Endothelial cell of umbilical vein (primary cell): Measurements from ENCODE around the gene OSBPL5. TPM values are rescaled to one million over a fixed set of nuclear protein-coding genes. Genes with fewer than 3 reads are reported as not detected.

ENCODE experiments used
- BruUV-seq: library from RNA; stranded (reverse); fragments of 400-500 nt; replicated peaks from 2 replicates; lab custom pipeline; 2021; lab: Mats Ljungman, UMichigan
- CTCF ChIA-PET: fragments of 300-600, 350-600 bp; sonication (Branson Sonifier 250); formaldehyde crosslinking; loops from one replicate; lab custom pipeline; 2021; ENCODE audit warnings: antibody characterized with exemption, inconsistent platforms; lab: Charles Lee
- POLR2A ChIA-PET: fragments of 300-600, 350-600 bp; sonication (Branson Sonifier 250); formaldehyde crosslinking; loops from one replicate; lab custom pipeline; 2021; ENCODE audit warnings: antibody characterized with exemption, inconsistent platforms; lab: Charles Lee
- DNase-seq: peaks from one replicate; pipeline ENCODE4 v3.0.0-alpha.2; 2011; ENCODE audit warnings: low read depth, low spot score
- FAIRE-seq: peaks from 2 replicates; lab custom pipeline; 2011; peaks lifted over from hg19 to GRCh38; lab: Jason Lieb, UNC
- H2AFZ ChIP-seq: 2 replicates; pipeline ENCODE4 v1.6.0; 2012; ENCODE audit warnings: low read depth, low read length, control low read depth, inconsistent platforms
- H3K27ac ChIP-seq: 2 replicates; pipeline ENCODE4 v1.5.1; 2011; ENCODE audit warnings: low read depth, mild to moderate bottlenecking, control low read depth, low read length, moderate library complexity; ENCODE audit not compliant: insufficient read depth
- H3K27me3 ChIP-seq, 2 experiments: 2 replicates each; pipeline versions ENCODE4 v1.6.0 to v1.6.1; 2011; ENCODE audit warnings: low read length in 2 of 2, mixed read lengths in 1 of 2; ENCODE audit not compliant: control insufficient read depth in 2 of 2, insufficient read depth in 2 of 2
- H3K36me3 ChIP-seq, 2 experiments: 2 replicates in 1 of 2; 3 replicates in 1 of 2; pipeline ENCODE4 v1.5.1; 2011; ENCODE audit warnings: low read length in 2 of 2, mild to moderate bottlenecking in 1 of 2, moderate library complexity in 1 of 2; ENCODE audit not compliant: control insufficient read depth in 2 of 2, insufficient read depth in 2 of 2; ENCODE audit errors: extremely low read depth in 1 of 2
- H3K4me1 ChIP-seq: 3 replicates; pipeline ENCODE4 v1.5.1; 2011; ENCODE audit warnings: mild to moderate bottlenecking, low read length; ENCODE audit not compliant: control insufficient read depth, insufficient read depth; ENCODE audit errors: extremely low read depth
- H3K4me2 ChIP-seq: 2 replicates; pipeline ENCODE4 v1.6.1; 2011; ENCODE audit warnings: low read length, control low read depth, mixed read lengths; ENCODE audit not compliant: insufficient read depth
- H3K4me3 ChIP-seq, 3 experiments: fragments of 200-600 bp in 1 of 3; sonication (generic), shearing (Covaris generic) in 1 of 3; replicated peaks in 1 of 3; 2 replicates each; pipeline ENCODE4 v1.5.1; 2011 to 2016; ENCODE audit warnings: control low read depth in 3 of 3, low read length in 3 of 3, mild to moderate bottlenecking in 2 of 3, inconsistent platforms in 1 of 3, low read depth in 1 of 3, moderate library complexity in 1 of 3; ENCODE audit not compliant: insufficient read depth in 1 of 3
- H3K79me2 ChIP-seq: 2 replicates; pipeline ENCODE4 v1.6.0; 2012; ENCODE audit warnings: low read length, inconsistent platforms; ENCODE audit not compliant: control insufficient read depth, insufficient read depth
- H3K9ac ChIP-seq: replicated peaks from 2 replicates; pipeline ENCODE3; 2011; ENCODE audit warnings: low read length, control low read depth; ENCODE audit not compliant: insufficient read depth; ENCODE audit errors: extremely low read depth
- H3K9me1 ChIP-seq: replicated peaks from 3 replicates; pipeline ENCODE4 v1.6.0; 2011; ENCODE audit warnings: mild to moderate bottlenecking, low read length; ENCODE audit not compliant: control insufficient read depth, insufficient read depth; ENCODE audit errors: extremely low read depth
- H3K9me3 ChIP-seq: replicated peaks from 2 replicates; pipeline ENCODE4 v1.5.1; 2012; ENCODE audit warnings: low read length, inconsistent platforms; ENCODE audit not compliant: control insufficient read depth, insufficient read depth
- H4K20me1 ChIP-seq: replicated peaks from 2 replicates; pipeline ENCODE3; 2011; ENCODE audit warnings: mild to moderate bottlenecking, low read length; ENCODE audit not compliant: control insufficient read depth, insufficient read depth; ENCODE audit errors: extremely low read depth
- CTCF ChIP-seq, 2 donors: IDR thresholded peaks; 1 replicate in 1 of 2; 2 replicates in 1 of 2; pipeline ENCODE4 v1.5.1; 2011; ENCODE audit warnings: low read length in 2 of 2, mild to moderate bottlenecking in 2 of 2, moderate library complexity in 2 of 2, control low read depth in 1 of 2, inconsistent platforms in 1 of 2, low read depth in 1 of 2; ENCODE audit not compliant: insufficient read depth in 1 of 2; ENCODE audit errors: extremely low read depth in 1 of 2
- EZH2 ChIP-seq: IDR thresholded peaks from 2 replicates; pipeline ENCODE4 v1.6.1; 2012; ENCODE audit warnings: borderline replicate concordance, low read depth, mild to moderate bottlenecking, moderate library complexity, low read length, inconsistent platforms; ENCODE audit not compliant: severe bottlenecking
- FOS ChIP-seq: IDR thresholded peaks from 2 replicates; pipeline ENCODE4 v1.6.1; 2011; ENCODE audit warnings: mild to moderate bottlenecking, low read length, moderate library complexity, borderline replicate concordance; ENCODE audit not compliant: insufficient read depth
- GATA2 ChIP-seq: IDR thresholded peaks from 2 replicates; pipeline ENCODE4 v1.7.0; 2011; ENCODE audit warnings: low read depth, mild to moderate bottlenecking, moderate library complexity, mixed read lengths, low read length; ENCODE audit not compliant: insufficient read length, insufficient read depth
- JUN ChIP-seq: IDR thresholded peaks from 2 replicates; pipeline ENCODE4 v1.6.1; 2011; ENCODE audit warnings: borderline replicate concordance, low read depth; ENCODE audit not compliant: insufficient read length, insufficient read depth
- MAX ChIP-seq: IDR thresholded peaks from 2 replicates; pipeline ENCODE4 v1.6.1; 2011; ENCODE audit not compliant: insufficient read depth, insufficient read length
- MYC ChIP-seq: IDR thresholded peaks from one replicate; pipeline ENCODE4 v1.6.1; 2011; ENCODE audit warnings: mild to moderate bottlenecking, low read depth, low read length
- POLR2A ChIP-seq: IDR thresholded peaks from 2 replicates; pipeline ENCODE4 v1.6.1; 2012; ENCODE audit warnings: low read depth, mild to moderate bottlenecking, control low read depth, low read length
- POLR2AphosphoS5 ChIP-seq: IDR thresholded peaks from 2 replicates; pipeline ENCODE4 v1.6.1; 2012; ENCODE audit warnings: low read depth, mild to moderate bottlenecking, control low read depth, low read length, moderate library complexity; ENCODE audit not compliant: insufficient read depth
- dilution Hi-C: fragments of 300-500 bp; cut with MboI; formaldehyde crosslinking; loops from one replicate; pipeline ENCODE4 v1.15.0; 2019; ENCODE audit warnings: low sequenced_read_pairs; ENCODE audit not compliant: extremely low pct_ligation_motif_present
- intact Hi-C: fragments of 100-400 bp; cut with micrococcal nuclease; formaldehyde crosslinking; loops from one replicate; pipeline ENCODE4 v1.10.0; 2022
- polyA plus RNA-seq, 4 experiments: library from polyadenylated mRNA; depleted of rRNA in 3 of 4; stranded (reverse) in 3 of 4; unstranded in 1 of 4; fragments of >200 nt; gene quantifications; 2 replicates each; pipeline versions ENCODE4 v1.2.1 to v1.2.3, GENCODE V29; 2011 to 2012; ENCODE audit warnings: missing spikeins in 1 of 4
- total RNA-seq: library from RNA; stranded (reverse); gene quantifications from 2 replicates; pipeline ENCODE4 v1.2.3, GENCODE V29; 2021

OSBPL5 gene
- total and polyA plus RNA-seq, 2 donors (not counting 3 experiments of a cell fraction or from before 2014, with no cell fraction given), result 8.7 to 37.7 TPM

GRCh38 chr11:3202305-3202704 lies 37.2 kb upstream of the OSBPL5 start:
- Histone ChIP-seq H4K20me1 (no peaks in the 10 kb centered on the region), H3K9me3 (no peaks in the 10 kb centered on the region), H3K4me3 (no peak overlapping the region), H3K79me2 (no peaks in the 10 kb centered on the region), H3K9ac (no peak overlapping the region), H3K27ac (no peak overlapping the region), H3K36me3 (no peaks in the 10 kb centered on the region), H3K4me2 (no peak overlapping the region), H3K4me1 (no peaks in the 10 kb centered on the region), H3K27me3 (peaks cover 8 to 16% of the 10 kb centered on the region in 2 experiments), H2AFZ (no peak overlapping the region), H3K9me1 (no peaks in the 10 kb centered on the region)
- FAIRE-seq (no peak), DNase-seq (no peak)
- dilution Hi-C loops (no loop called here), intact Hi-C loops (no loop called here)
- CTCF ChIA-PET, result no interaction called here
- BruUV-seq, result no TSS peak
- TF ChIP-seq CTCF (IDR thresholded peaks at IDR 0.05; ENCODE audit: extremely low read depth in 1 of 2, insufficient read depth in 1 of 2, low read depth in 1 of 2, low read length in 2 of 2) (no peak), MYC (no peak), POLR2AphosphoS5 (no peak), MAX (no peak), JUN (no peak), EZH2 (no peak), GATA2 (no peak), FOS (no peak), POLR2A (no peak)
- POLR2A ChIA-PET, result no interaction called here
